ENCODE measurements around the gene FBXW12. TPM values are rescaled to one million over a fixed set of nuclear protein-coding genes. Genes with fewer than 3 reads are reported as not detected.
A peak's percentile ranks its signal among the peaks of the same experiment; 100 is the strongest.

Gene FBXW12
- total and polyA plus RNA-seq, 2 of the 8 experiments (the other 6 are each of a cell fraction or from before 2014, with no cell fraction given): 0.35 to 0.85 TPM

DNA sequence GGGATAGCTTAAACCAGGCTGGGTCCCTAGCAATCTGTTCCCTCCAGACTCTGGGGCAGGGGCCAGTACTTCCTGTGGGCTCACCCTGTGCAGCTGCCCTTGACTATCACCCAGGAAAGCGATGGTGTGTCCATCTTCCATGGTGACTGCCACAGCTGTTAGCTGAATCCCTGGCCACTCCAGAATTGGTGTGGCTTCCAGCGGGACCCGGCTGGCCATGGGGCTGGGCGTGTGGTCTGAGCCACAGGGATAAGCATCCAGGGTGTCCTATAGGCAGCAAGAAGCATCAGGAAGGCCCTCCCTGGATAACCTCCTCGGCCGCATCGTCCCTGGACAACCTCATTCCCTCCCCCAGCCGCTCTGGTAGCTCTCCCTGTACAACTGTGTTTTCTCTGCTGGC lies 50.7 kb downstream of the FBXW12 start:
- no peak for FAIRE-seq
- peaks cover 24 to 34% (median 26%) of the 10 kb centered on the region in 4 experiments; a peak in 7 of 8 replicates for H3K36me3 ChIP-seq (ENCODE audit: control insufficient read depth in 2 of 4, insufficient read depth in 4 of 4, low read length in 3 of 4)

More for the DNA sequence above, 50.7 kb downstream of the FBXW12 start:
- peaks cover 28 to 53% of the 10 kb centered on the region in 2 experiments for H4K20me1 ChIP-seq (replicated peaks in 1 of 2; ENCODE audit: control insufficient read depth in 1 of 2, insufficient read depth in 2 of 2, low read length in 2 of 2)
- H2BK5ac ChIP-seq (ENCODE audit: low read depth, low read length): no peak overlapping the region
- TF ChIP-seq HDAC6 (IDR thresholded peaks at IDR 0.05; ENCODE audit: low read depth, low read length) (no peak), SRF (IDR thresholded peaks at IDR 0.05; ENCODE audit: low read depth, low read length) (no peak), CHD1 (IDR thresholded peaks at IDR 0.05; ENCODE audit: low read depth, low read length) (no peak), KDM5A (IDR thresholded peaks at IDR 0.05; ENCODE audit: low read length) (no peak), POLR2A (IDR thresholded peaks at IDR 0.05; ENCODE audit: control extremely low read depth in 1 of 2, low read depth in 2 of 2, low read length in 2 of 2) (peak in 1 of 2 experiments; percentile 27; a peak in 1 of 3 replicates), RXRA (IDR thresholded peaks at IDR 0.05; ENCODE audit: insufficient read depth, low read depth, low read length) (no peak)
- no peak overlapping the region for H4K8ac ChIP-seq (ENCODE audit: extremely low read depth, insufficient read depth, low read length)
- CTCF ChIA-PET (ENCODE audit: partially characterized antibody): interaction anchor here (0.6 to 6.9 kb wide), 17 partner anchors 8 to 1267 kb away, joined by 3 to 95 read pairs (median 4); partner anchors contain the start of genes CCDC51, MST1 and RNF123
- no peak overlapping the region for H2AFZ ChIP-seq (ENCODE audit: low read length)
- H2BK12ac ChIP-seq (ENCODE audit: low read depth, low read length): no peak overlapping the region
- POLR2A ChIA-PET (ENCODE audit: partially characterized antibody): interaction anchor here (0.6 to 31.5 kb wide), 6 partner anchors 8 to 179 kb away, joined by 3 to 650 read pairs (median 46); partner anchors contain the start of genes ATRIP, CCDC51 and TMA7
- peaks cover 6% of the 10 kb centered on the region; the same call in 1 of the 2 replicates for H3K23me2 ChIP-seq (ENCODE audit: low read depth, low read length)
- H4K91ac ChIP-seq (replicated peaks; ENCODE audit: insufficient read length, low read length): no peak overlapping the region
- H2AK5ac ChIP-seq (ENCODE audit: low read depth, low read length): no peak overlapping the region
- no peak overlapping the region for H2BK20ac ChIP-seq (ENCODE audit: low read length)
- peaks cover under 1 to 25% (median 8%) of the 10 kb centered on the region in 4 experiments for H3K4me1 ChIP-seq (replicated peaks in 1 of 4; ENCODE audit: control insufficient read depth in 3 of 4, insufficient read depth in 4 of 4, low read length in 3 of 4)
- H3K23ac ChIP-seq (ENCODE audit: insufficient read length): no peak overlapping the region
- no peaks in the 10 kb centered on the region for H3K9me3 ChIP-seq (ENCODE audit: insufficient read depth in 2 of 2, low read depth in 1 of 2, low read length in 1 of 2)
- peaks cover 25 to 58% of the 10 kb centered on the region in 2 experiments for H3K79me2 ChIP-seq (ENCODE audit: control insufficient read depth in 1 of 2, insufficient read depth in 2 of 2, low read length in 2 of 2)
- H3K18ac ChIP-seq (ENCODE audit: extremely low read depth, low read length): no peak overlapping the region
- no peak overlapping the region for H3K4me3 ChIP-seq (ENCODE audit: extremely low read depth in 1 of 4, insufficient read depth in 2 of 4, low read depth in 3 of 4, low read length in 4 of 4)
- no peak overlapping the region for H3K4ac ChIP-seq (replicated peaks; ENCODE audit: insufficient read length, low read depth, low read length)
- H2BK120ac ChIP-seq (replicated peaks; ENCODE audit: low read depth, low read length): no peak overlapping the region
- no peaks in the 10 kb centered on the region for H3K27me3 ChIP-seq (replicated peaks in 1 of 4; ENCODE audit: control insufficient read depth in 3 of 4, extremely low read depth in 1 of 4, insufficient read depth in 3 of 4, low read length in 3 of 4)
- H4K5ac ChIP-seq (ENCODE audit: insufficient read length, low read depth, low read length): no peak overlapping the region
- DNase-seq (ENCODE audit: low read depth in 1 of 2, low spot score in 2 of 2): no peak
- no peak overlapping the region for H3K27ac ChIP-seq (ENCODE audit: low read depth, low read length)
- H3K79me1 ChIP-seq (ENCODE audit: low read depth, low read length): peaks cover 42% of the 10 kb centered on the region
- no peak overlapping the region for H3K56ac ChIP-seq (replicated peaks; ENCODE audit: insufficient read length, low read depth, low read length)
- H3K4me2 ChIP-seq (ENCODE audit: insufficient read depth in 1 of 2, low read depth in 2 of 2, low read length in 2 of 2): no peak overlapping the region
- H3K14ac ChIP-seq (ENCODE audit: insufficient read length): no peak overlapping the region
- no peak overlapping the region for H3K9ac ChIP-seq (replicated peaks in 1 of 4; ENCODE audit: extremely low read depth in 1 of 4, low read depth in 3 of 4, low read length in 3 of 4)
- H2BK15ac ChIP-seq (ENCODE audit: low read length): no peak overlapping the region
- 89% methylated on average over 8 of the region's 8 CpGs; no CpG with 5 or more reads in 1 of the 2 experiments for WGBS, 2 experiments (ENCODE audit: extremely low coverage in 1 of 2, insufficient coverage in 1 of 2, insufficient read length in 1 of 2, insufficient replicate concordance in 2 of 2, low coverage in 1 of 2, low lambda C conversion rate in 2 of 2, missing lambda C conversion rate in 1 of 2)

All from H1 (cell line).